ENCODE results near the gene CYTH1.

The CYTH1 gene

GRCh38 chr17:78734793-78735641, 47.1 kb downstream of the CYTH1 start:
- no peak for DNase-seq

- DNase-seq: no peak
These were observed 49.7 kb downstream of the CYTH1 start for GRCh38 chr17:78732354-78732753.

- DNase-seq: no peak
These were observed 50.2 kb downstream of the CYTH1 start for GRCh38 chr17:78731904-78732303.

- DNase-seq: no peak
These were observed 52.4 kb downstream of the CYTH1 start for GRCh38 chr17:78729641-78730040.

GRCh38 chr17:78728495-78728894, 53.6 kb downstream of the CYTH1 start:
- no peak for DNase-seq

GRCh38 chr17:78727476-78728229, 54.4 kb downstream of the CYTH1 start:
- DNase-seq: no peak

GRCh38 chr17:78727057-78727456, 55.0 kb downstream of the CYTH1 start:
- no peak for DNase-seq

- DNase-seq: no peak
These were observed 55.6 kb downstream of the CYTH1 start for GRCh38 chr17:78726513-78726912.

- DNase-seq: no peak
These were observed 56.5 kb downstream of the CYTH1 start for GRCh38 chr17:78725448-78726021.

- no peak for DNase-seq
These were observed 57.1 kb downstream of the CYTH1 start for GRCh38 chr17:78724999-78725398.

GRCh38 chr17:78724544-78724943, 57.5 kb downstream of the CYTH1 start:
- DNase-seq: no peak

- DNase-seq: no peak
These were observed 58.1 kb downstream of the CYTH1 start for GRCh38 chr17:78723957-78724356.

- DNase-seq: peak; percentile 60
These were observed 58.9 kb downstream of the CYTH1 start for GRCh38 chr17:78723001-78723796.

GRCh38 chr17:78722246-78722761, 59.8 kb downstream of the CYTH1 start:
- no peak for DNase-seq

GRCh38 chr17:78719630-78720298, 62.3 kb downstream of the CYTH1 start:
- DNase-seq: no peak

GRCh38 chr17:78718575-78719208, 63.4 kb downstream of the CYTH1 start:
- no peak for DNase-seq

GRCh38 chr17:78717431-78717980, 64.6 kb downstream of the CYTH1 start:
- peak; percentile 32 for DNase-seq

- DNase-seq: no peak
These were observed 65.2 kb downstream of the CYTH1 start for GRCh38 chr17:78716814-78717393.

- no peak for DNase-seq
These were observed 65.8 kb downstream of the CYTH1 start for GRCh38 chr17:78716292-78716691.

- DNase-seq: no peak
These were observed 66.2 kb downstream of the CYTH1 start for GRCh38 chr17:78715876-78716275.
